ENCODE data around the gene TNS3.

The TNS3 gene

DNA sequence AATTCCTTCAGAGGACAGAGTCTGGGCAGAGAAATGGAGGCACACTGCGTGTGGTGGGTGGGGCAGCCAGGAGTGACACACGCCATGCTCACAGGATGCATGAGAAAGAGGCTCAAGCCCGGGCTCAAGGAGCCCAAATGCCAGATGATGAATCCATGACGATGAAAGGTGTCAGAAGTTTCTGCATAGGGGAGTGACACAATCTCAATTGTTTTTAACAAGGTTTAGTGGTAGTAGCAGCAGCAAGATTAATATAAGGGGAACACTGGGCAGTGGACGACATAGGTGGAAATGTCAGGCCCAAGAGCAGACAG is 126.1 kb downstream of the TNS3 start:
- TF ChIP-seq CTCF (IDR thresholded peaks at IDR 0.05; ENCODE audit: low read depth, low read length): no peak
- no peak for DNase-seq (ENCODE audit: extremely low read depth, low read depth)

- DNase-seq (ENCODE audit: extremely low read depth, low read depth): no peak
- TF ChIP-seq CTCF (IDR thresholded peaks at IDR 0.05; ENCODE audit: low read depth, low read length): no peak
These were observed 126.7 kb downstream of the TNS3 start for GRCh38 chr7:47454974-47455871.

GRCh38 chr7:47454069-47454973 is 127.6 kb downstream of the TNS3 start:
- no peak for DNase-seq (ENCODE audit: extremely low read depth, low read depth)
- TF ChIP-seq CTCF (IDR thresholded peaks at IDR 0.05; ENCODE audit: low read depth, low read length): no peak

DNA sequence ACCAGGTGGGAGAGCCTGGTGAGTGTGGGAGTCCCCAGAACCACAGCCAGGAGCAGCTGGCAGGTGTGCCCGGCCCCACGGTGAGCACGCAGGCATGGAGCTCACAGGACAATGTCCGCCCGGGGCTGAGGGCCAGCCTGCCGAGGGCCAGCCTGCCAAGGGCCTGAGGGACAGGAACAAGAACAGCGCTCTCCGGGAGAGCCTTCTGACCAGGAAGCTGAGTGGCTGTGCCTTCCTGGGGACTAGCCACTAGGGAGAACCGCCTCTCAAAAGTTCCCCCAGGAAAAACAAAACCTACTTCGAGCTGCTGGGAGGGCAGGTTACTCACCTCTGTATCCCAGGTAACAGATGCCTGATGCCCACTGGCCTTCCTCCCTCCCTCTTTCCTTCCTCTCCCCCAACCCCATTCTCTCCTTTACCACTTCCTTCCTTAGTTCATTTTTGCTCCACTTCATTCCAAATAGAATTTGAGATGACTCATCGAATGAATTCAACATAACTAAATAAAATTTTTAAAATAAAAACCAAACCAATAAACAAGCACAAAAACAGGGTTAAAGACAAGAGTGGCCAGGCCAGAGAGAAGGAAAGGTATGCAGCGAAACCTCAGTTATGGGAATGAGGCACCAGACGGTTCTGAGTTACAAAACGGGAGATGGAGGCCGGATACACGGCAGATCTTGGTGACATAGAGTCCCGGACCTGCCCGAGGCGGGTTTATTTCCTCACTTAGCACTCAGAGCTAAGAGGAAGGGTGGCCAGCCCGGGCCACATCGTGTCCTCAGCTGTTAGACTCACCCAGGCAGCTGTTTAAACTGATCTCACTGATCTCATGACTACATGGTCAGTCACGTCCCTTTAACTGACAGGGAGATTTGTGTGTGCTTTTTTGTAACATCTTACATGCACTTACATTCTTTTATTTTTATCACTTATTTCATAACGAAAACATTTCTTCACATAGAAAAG is 128.5 kb downstream of the TNS3 start:
- no peak for TF ChIP-seq CTCF (IDR thresholded peaks at IDR 0.05; ENCODE audit: low read depth, low read length)
- DNase-seq (ENCODE audit: extremely low read depth, low read depth): peak; percentile 56

DNA sequence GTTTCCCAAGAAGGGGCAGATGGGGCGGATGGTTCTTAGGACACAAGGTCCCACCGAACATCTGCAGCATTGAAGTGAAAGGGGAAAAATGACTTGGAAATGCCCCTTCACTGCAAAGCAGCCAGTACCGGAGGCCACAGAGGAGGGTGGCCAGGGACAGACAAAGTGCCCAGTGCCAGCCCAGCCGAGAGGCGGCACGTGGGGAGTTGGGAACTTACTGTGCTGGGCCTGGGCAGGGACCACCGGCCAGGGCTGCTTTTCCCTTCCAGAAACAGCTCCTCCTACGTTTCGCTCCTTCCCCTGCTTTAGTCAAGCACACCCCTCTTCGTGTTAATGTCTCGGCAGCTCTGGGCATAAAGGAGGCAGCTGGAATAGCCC is 129.2 kb downstream of the TNS3 start:
- DNase-seq (ENCODE audit: extremely low read depth, low read depth): no peak
- no peak for TF ChIP-seq CTCF (IDR thresholded peaks at IDR 0.05; ENCODE audit: low read depth, low read length)

DNA sequence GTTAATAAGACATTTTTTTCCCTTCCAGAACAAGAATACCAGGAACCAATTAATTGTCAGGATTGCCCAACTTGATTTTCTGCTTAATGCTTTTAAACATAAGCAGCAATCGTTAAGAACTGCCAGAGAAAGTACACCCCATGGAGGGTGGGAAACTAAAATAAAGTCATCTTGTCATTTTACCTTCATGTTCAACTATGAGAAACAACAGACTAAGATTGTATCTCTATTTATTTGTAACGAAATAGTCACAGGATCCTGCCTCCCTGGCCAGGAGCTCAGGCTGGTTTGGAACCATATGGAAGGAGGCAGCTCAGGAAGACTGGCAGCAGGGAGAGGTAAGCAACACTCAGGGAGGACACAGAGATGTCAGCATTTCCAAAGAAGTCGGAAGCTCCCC is 129.6 kb downstream of the TNS3 start:
- DNase-seq (ENCODE audit: extremely low read depth, low read depth): no peak
- TF ChIP-seq CTCF (IDR thresholded peaks at IDR 0.05; ENCODE audit: low read depth, low read length): no peak

Data from AG09319 (cell line).